Stimulated activated CD4-positive, alpha-beta T cell treated with anti-CD3 and anti-CD28 coated beads, Interleukin-4, amount 100 ng/mL, for 1 hour (primary cell): ENCODE data around the gene PRXL2B.

ENCODE experiments used
- DNase-seq: peaks from one replicate; pipeline ENCODE4 v3.0.0-alpha.2; 2020

The PRXL2B gene

GRCh38 chr1:2587860-2588571 lies 1.4 kb downstream of the PRXL2B start:
- DNase-seq: no peak

- no peak for DNase-seq
Measured at GRCh38 chr1:2588661-2589430, 2.3 kb downstream of the PRXL2B start.

- DNase-seq: no peak
Measured at GRCh38 chr1:2589431-2590232, 3.1 kb downstream of the PRXL2B start.

DNA sequence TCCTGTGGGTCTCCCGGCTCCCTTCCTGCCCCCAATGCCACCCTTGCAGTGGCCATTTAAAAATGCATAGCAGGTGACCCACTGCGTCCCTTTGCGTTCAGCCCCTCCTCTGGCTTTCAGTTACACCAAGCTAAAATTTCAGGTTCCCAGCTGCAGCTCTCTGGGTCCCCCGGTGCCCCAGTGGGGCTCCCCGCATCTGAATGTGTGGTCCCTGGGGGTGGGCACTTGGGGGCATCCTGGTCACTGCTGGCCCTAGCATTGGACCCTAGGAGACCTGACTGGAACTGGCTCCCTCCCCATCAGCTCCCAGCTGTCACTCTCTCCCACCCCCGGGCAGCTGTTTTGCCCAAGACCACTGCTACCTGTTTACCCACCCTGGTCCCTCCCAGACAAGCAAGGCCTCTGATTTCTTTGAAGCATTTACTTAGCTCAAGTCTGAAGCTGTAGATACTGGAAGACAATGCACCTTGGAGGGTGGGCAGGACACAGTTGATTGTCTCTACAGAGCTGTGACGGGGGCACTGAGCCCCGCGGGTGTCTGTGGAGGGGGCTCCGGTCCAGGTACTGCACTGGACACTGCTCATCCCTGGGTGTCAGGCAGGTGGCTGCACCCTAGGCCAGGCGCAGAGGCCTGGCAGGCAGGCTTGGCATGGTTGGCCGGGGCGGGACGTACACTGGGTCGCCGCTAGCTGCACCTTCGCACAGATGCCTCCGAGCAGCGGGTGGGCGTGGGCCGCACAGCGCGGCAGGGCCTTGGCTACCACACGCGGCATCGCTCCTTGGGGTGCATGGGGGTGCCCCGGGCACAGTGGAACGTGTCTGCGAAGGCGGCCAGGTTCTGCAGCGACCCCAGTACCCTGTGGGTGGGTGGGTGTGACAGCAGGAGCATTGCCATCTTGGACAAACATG lies 3.9 kb downstream of the PRXL2B start:
- DNase-seq: no peak

GRCh38 chr1:2591233-2591580 lies 4.6 kb downstream of the PRXL2B start:
- peak; percentile 1 for DNase-seq

GRCh38 chr1:2591581-2592261 lies 5.1 kb downstream of the PRXL2B start:
- DNase-seq: no peak

- DNase-seq: no peak
Measured at GRCh38 chr1:2592672-2593071, 6.1 kb downstream of the PRXL2B start.

DNA sequence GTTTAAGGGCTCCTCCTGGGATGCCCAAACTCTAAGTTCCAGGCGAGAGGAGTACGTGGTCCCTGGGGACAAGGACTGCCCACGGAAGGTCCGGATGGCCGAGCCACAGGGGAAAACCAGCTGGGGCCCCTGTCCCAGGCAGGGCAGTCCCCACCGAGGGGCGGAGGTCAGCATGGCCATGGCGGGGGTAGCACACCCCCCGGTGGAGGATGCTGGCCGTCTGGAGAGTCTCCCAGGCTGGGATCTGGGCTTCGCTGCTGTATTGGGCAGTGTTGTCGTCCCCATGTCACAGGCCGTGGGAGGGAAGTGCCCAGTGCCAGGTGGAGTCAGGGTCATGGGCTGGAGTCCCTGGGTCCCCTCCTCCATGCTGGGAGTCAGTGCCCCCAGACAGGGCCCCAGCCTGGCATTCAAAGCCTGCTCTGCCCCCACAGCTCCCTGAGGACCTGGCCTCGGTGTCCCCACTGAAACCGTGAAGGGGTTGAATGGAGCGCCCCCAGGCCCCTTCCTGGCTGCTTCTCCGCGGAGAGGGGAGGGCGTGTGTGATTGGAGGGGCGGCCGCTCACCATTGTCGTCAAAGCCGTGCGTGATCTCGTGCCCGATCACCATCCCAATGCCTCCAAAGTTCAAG lies 6.8 kb downstream of the PRXL2B start:
- DNase-seq: no peak

DNA sequence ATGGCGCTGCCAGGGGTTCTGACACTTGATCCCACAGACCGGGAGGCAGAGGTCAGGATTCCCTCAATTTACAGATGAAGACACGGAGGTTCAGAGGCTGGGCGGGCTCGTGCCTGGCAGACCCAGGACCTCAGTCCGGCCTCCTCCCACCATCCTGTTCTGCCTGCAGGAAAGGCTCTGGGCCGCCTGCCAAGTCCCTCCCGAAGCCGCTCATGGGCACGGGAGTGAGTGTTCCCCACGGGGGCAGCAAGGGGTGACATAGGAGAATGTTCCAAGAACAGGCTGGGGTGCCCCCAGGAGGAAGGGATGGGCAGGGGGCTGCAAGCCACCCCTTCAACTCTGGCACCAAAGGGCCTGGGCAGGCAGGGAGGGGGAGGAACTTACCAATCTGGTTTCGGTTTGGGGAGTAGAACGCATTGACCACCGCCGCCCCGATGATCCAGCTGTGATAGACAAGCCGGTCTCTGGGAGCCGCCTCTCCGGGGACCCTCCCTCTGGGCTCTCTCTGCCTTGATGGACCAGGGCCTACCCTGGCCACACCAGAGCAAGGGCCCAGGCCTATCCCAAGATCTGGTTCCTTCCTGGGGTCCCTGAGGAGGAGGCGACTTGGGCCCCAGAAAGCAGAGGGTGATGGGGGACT lies 7.5 kb downstream of the PRXL2B start:
- DNase-seq: no peak

GRCh38 chr1:2594641-2595131 lies 8.1 kb downstream of the PRXL2B start:
- DNase-seq: no peak

DNA sequence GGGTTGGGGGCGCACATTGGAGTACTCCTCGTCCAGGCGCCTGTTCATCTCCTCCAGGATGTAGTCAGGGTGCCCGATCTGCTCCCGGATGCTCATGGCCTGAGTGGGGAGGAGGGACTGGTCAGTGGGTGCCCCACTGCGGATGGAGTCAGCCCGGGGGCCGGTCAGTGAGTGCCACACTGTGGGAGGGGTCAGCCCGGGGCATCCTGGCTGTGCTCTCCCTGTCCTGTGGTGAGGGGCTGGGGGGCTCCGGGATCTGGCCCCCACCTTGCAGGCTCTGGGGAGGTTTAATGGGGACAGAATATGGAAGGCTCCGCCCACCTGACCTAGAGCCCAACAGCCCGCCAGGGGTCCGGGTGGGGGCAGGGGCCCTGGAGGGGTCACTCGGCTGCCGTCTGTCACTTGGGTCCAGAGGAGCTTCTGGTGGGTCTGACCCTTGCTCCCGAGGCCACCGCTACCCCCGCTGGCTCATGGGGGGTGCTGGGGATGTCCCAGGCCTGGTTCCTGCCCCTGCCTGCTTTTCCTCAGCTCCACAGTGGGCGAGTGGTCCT lies 8.8 kb downstream of the PRXL2B start:
- no peak for DNase-seq

DNA sequence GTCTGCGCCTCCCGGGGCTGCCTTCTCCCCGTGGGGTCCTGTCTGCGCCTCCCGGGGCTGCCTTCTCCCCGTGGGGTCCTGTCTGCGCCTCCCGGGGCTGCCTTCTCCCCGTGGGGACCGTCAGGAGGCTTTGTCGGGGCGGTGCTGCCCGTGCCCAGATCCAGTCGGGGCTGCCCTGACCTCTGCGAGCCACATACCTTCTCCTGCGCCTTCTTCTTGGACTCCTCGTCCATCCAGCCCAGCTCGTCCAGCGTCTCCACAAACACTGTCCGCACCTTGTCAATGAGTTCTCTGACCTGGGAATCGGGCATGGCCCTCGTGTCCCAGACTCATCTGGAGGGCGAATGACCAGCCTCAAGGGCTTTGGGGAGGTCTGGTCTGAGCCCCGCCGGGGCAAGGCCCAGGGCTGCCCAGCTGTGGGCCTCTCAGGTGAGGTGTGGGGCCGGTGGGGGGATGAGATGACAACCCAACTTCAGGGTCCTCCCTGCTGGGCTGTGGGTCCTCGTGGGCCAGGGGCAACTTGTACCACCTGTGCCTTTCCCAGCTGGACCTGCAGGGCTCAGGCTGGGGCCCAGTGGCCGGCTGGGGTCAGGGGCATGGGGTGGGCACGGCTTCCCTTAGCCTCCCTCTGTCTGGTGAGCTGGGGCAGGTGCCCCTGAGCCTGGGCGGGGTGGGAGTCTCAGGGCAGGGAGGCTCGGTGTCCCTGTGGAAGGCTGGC lies 9.4 kb downstream of the PRXL2B start:
- DNase-seq: no peak

GRCh38 chr1:2596530-2597333 lies 10.2 kb downstream of the PRXL2B start:
- no peak for DNase-seq

GRCh38 chr1:2597441-2598328 lies 11.1 kb downstream of the PRXL2B start:
- DNase-seq: no peak

- DNase-seq: no peak
Measured at GRCh38 chr1:2598329-2598931, 11.9 kb downstream of the PRXL2B start.

DNA sequence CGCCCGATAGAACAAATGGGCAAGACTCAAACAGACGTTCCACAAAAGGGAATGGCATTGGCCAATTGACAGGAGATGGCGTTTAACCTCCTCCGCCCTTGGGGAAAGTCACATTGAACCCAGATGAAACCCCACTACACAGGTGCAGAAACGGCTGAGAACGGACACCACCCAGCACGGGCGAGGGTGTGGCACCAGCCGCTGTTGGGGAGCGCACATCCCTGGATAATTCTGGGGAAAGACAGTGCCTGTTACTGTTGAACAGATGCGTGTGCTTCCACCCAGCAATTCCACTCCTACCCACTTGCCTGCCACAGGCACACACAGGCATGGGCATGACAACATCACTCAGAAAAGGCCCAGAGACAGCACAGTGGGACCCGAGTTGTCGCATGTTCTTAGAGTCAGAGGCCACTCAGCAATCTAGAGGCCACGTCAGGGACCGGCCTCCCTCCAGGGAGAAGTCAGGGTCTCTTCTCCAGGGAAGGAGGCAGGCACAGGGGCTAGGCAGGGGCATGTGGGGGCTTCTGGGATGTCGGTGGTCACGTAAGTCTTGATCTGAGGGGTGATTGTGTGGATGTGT lies 15.2 kb downstream of the PRXL2B start:
- no peak for DNase-seq

GRCh38 chr1:2602311-2602835 lies 15.8 kb downstream of the PRXL2B start:
- DNase-seq: no peak
